ENCODE measurements around the gene GPR162.

Gene GPR162

GRCh38 chr12:6823182-6824084 is 1.8 kb downstream of the GPR162 start:
- peak; percentile 32 for DNase-seq (ENCODE audit: low read depth)

- DNase-seq (ENCODE audit: low read depth), result no peak
Measured at GRCh38 chr12:6824085-6824775, 2.6 kb downstream of the GPR162 start.

GRCh38 chr12:6824901-6825381 is 3.3 kb downstream of the GPR162 start:
- peak; percentile 75 for DNase-seq (ENCODE audit: low read depth)

GRCh38 chr12:6825398-6826124 is 3.9 kb downstream of the GPR162 start:
- DNase-seq (ENCODE audit: low read depth), result peak; percentile 88

GRCh38 chr12:6826125-6826733 is 4.6 kb downstream of the GPR162 start:
- DNase-seq (ENCODE audit: low read depth), result no peak

- DNase-seq (ENCODE audit: low read depth), result no peak
Measured at GRCh38 chr12:6826734-6827436, 5.3 kb downstream of the GPR162 start.

- peak; percentile 87 for DNase-seq (ENCODE audit: low read depth)
Measured at GRCh38 chr12:6827437-6827911, 5.9 kb downstream of the GPR162 start.

- peak; percentile 76 for DNase-seq (ENCODE audit: low read depth)
Measured at GRCh38 chr12:6827982-6828780, 6.6 kb downstream of the GPR162 start, which contains the start of gene P3H3. Gene P3H3, plus strand, starts transcription at chr12:6828407. Its CDS starts 34 bp downstream, at chr12:6828441.

GRCh38 chr12:6828781-6829535 is 7.3 kb downstream of the GPR162 start:
- DNase-seq (ENCODE audit: low read depth), result peak; percentile 56

GRCh38 chr12:6829536-6830220 is 8.1 kb downstream of the GPR162 start:
- peak; percentile 66 for DNase-seq (ENCODE audit: low read depth)

- DNase-seq (ENCODE audit: low read depth), result no peak
Measured at GRCh38 chr12:6830286-6830890, 8.8 kb downstream of the GPR162 start.

GRCh38 chr12:6830999-6831398 is 9.4 kb downstream of the GPR162 start:
- DNase-seq (ENCODE audit: low read depth), result no peak

GRCh38 chr12:6831450-6831995 is 9.9 kb downstream of the GPR162 start:
- DNase-seq (ENCODE audit: low read depth), result no peak

- DNase-seq (ENCODE audit: low read depth), result no peak
Measured at GRCh38 chr12:6832125-6832524, 10.5 kb downstream of the GPR162 start.

GRCh38 chr12:6833189-6833890 is 11.7 kb downstream of the GPR162 start:
- DNase-seq (ENCODE audit: low read depth), result no peak

- no peak for DNase-seq (ENCODE audit: low read depth)
Measured at GRCh38 chr12:6834254-6834653, 12.6 kb downstream of the GPR162 start.

- no peak for DNase-seq (ENCODE audit: low read depth)
Measured at GRCh38 chr12:6834873-6835272, 13.3 kb downstream of the GPR162 start.

Measured in ELR (cell line).